ENCODE results near the gene ZNF653. TPM values are rescaled to one million over a fixed set of nuclear protein-coding genes. Genes with fewer than 3 reads are reported as not detected.

The ZNF653 gene
- total and polyA plus RNA-seq, 2 of the 8 experiments (the other 6 are each of a cell fraction or from before 2014, with no cell fraction given), result 7.0 to 7.9 TPM

GRCh38 chr19:11499890-11500420, 5.7 kb downstream of the ZNF653 start (continued):
- no peak for TF ChIP-seq CHD7 (IDR thresholded peaks at IDR 0.05; ENCODE audit: insufficient replicate concordance, low read length)
- TF ChIP-seq KDM4A (IDR thresholded peaks at IDR 0.05; ENCODE audit: low read depth, low read length, severe bottlenecking), result no peak
- no peak for TF ChIP-seq ATF2 (IDR thresholded peaks at IDR 0.05; ENCODE audit: low read length)
- no peak for TF ChIP-seq SP4 (IDR thresholded peaks at IDR 0.05; ENCODE audit: low read length)
- no peak for TF ChIP-seq MAX (IDR thresholded peaks at IDR 0.05)
- no peak for TF ChIP-seq TAF1 (IDR thresholded peaks at IDR 0.05; ENCODE audit: low read depth, low read length)
- TF ChIP-seq SRF (IDR thresholded peaks at IDR 0.05; ENCODE audit: low read depth, low read length), result no peak
- no peak for TF ChIP-seq CBX5 (IDR thresholded peaks at IDR 0.05; ENCODE audit: low read depth, low read length)
- no peak for TF ChIP-seq TCF12 (IDR thresholded peaks at IDR 0.05; ENCODE audit: low read depth, low read length)
